Activated naive CD4-positive, alpha-beta T cell treated with anti-CD3 and anti-CD28 coated beads, Interleukin-2, amount 50 U/mL, for 16 hours (primary cell): ENCODE data around the gene HMG20A.

Experiments
- DNase-seq: peaks from one replicate; pipeline ENCODE4 v3.0.0-alpha.2; 2020

HMG20A gene

GRCh38 chr15:77503240-77503639 lies 82.6 kb downstream of the HMG20A start:
- DNase-seq = no peak

- DNase-seq = no peak
Measured at GRCh38 chr15:77503764-77504163, 83.1 kb downstream of the HMG20A start.

- no peak for DNase-seq
Measured at GRCh38 chr15:77504306-77504705, 83.6 kb downstream of the HMG20A start.

GRCh38 chr15:77504871-77505270 lies 84.2 kb downstream of the HMG20A start:
- DNase-seq = no peak

- no peak for DNase-seq
Measured at GRCh38 chr15:77505556-77505955, 84.9 kb downstream of the HMG20A start.

GRCh38 chr15:77506311-77507142 lies 85.8 kb downstream of the HMG20A start:
- DNase-seq = no peak

- no peak for DNase-seq
Measured at GRCh38 chr15:77507143-77507897, 86.6 kb downstream of the HMG20A start.

GRCh38 chr15:77507911-77508310 lies 87.2 kb downstream of the HMG20A start:
- no peak for DNase-seq

- DNase-seq = no peak
Measured at GRCh38 chr15:77508541-77509243, 88.0 kb downstream of the HMG20A start.

GRCh38 chr15:77510066-77511057 lies 89.7 kb downstream of the HMG20A start:
- no peak for DNase-seq

GRCh38 chr15:77511869-77512268 lies 91.2 kb downstream of the HMG20A start:
- DNase-seq = no peak

GRCh38 chr15:77513226-77513625 lies 92.5 kb downstream of the HMG20A start:
- no peak for DNase-seq

- DNase-seq = no peak
Measured at GRCh38 chr15:77514641-77515402, 94.1 kb downstream of the HMG20A start.

GRCh38 chr15:77515613-77516012 lies 94.9 kb downstream of the HMG20A start:
- no peak for DNase-seq

- DNase-seq = no peak
Measured at GRCh38 chr15:77516076-77516475, 95.4 kb downstream of the HMG20A start.

GRCh38 chr15:77516786-77517185 lies 96.1 kb downstream of the HMG20A start:
- no peak for DNase-seq

- DNase-seq = no peak
Measured at GRCh38 chr15:77517579-77517978, 96.9 kb downstream of the HMG20A start.

- no peak for DNase-seq
Measured at GRCh38 chr15:77518458-77518857, 97.8 kb downstream of the HMG20A start.

- DNase-seq = no peak
Measured at GRCh38 chr15:77519540-77519939, 98.9 kb downstream of the HMG20A start.

- no peak for DNase-seq
Measured at GRCh38 chr15:77521206-77521605, 100.5 kb downstream of the HMG20A start.

GRCh38 chr15:77525400-77525811 lies 104.7 kb downstream of the HMG20A start:
- no peak for DNase-seq
